ENCODE data around the gene MTMR2.
"Not testable (repeated sequence)": the region's sequence is repeated elsewhere in the genome, so short reads cannot be mapped to it uniquely, and the experiment has no call there.

Gene MTMR2

DNA sequence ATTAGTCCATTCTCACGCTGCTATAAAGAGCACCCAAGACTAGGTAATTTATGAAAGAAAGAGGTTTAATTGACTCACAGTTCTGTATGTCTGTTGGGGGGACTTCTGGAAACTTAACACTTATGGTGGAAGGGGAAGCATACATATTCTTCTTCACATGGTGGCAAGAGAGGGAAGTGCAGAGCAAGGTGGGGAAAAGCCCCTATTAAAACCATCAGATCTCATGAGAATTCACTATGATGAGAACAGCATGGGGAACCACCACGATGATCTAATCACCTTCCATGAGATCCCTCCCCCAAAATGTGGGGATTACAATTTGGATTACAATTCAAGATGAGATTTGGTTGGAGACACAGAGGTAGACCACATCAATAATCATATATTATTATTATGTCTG is 107.9 kb downstream of the MTMR2 start:
- DNase-seq (ENCODE audit: low read depth, low spot score), result no peak

- DNase-seq (ENCODE audit: low read depth, low spot score), result not testable (repeated sequence)
These were observed 112.9 kb downstream of the MTMR2 start for GRCh38 chr11:95811052-95811451.

DNA sequence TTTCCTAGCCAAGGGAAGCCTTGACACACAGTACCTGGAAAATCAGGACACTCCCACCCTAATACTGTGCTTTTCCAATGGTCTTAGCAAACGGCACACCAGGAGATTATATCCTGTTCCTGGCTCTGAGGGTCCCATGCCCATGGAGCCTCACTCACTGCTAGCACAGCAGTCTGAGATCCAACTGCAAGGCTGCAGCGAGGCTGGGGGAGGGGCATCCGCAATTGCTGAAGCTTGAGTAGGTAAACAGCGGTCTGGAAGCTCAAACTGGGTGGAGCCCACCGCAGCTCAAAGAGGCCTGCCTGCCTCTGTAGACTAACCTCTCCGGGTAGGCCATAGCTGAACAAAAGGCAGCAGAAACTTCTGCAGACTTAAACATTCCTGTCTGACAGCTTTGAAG is 117.4 kb downstream of the MTMR2 start:
- not testable (repeated sequence) for DNase-seq (ENCODE audit: low read depth, low spot score)

DNA sequence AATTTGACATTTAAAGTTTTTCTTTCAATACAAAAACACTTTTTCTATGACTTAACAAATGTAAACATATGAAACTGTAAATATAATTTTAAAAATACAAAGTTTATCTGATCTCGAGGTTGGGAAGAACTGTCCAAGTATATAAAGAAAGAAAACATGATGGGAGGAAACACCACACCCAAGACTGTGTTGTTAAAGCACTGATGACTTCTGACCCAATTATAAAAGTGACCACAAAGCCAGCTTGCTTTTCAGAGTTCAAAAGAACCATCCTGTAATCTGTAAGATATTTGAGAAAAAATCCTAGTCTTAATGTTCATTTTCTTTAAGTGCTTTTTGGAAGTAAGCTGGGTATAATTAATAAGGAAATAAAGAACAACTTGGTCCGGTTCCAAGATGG is 118.0 kb downstream of the MTMR2 start:
- no peak for DNase-seq (ENCODE audit: low read depth, low spot score)

DNA sequence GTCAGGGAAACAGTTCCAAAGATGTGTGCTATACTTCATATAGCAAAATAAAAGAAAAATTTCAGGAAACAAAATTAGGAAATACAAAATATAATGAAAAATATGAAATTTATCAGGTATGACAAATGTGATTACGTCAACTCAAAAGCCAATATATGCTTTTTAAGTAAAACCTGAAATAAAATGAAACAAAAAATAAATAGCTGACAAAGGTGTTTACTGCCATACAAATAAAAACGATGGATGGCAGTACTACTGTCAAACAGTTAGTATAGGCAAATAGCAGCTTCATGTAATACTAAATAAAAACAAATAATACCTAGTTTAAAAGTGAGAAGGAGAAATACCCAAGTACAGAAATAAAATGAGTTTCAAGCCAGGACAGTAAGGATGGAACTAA is 119.9 kb downstream of the MTMR2 start:
- DNase-seq (ENCODE audit: low read depth, low spot score), result no peak

GRCh38 chr11:95802806-95803205 is 121.1 kb downstream of the MTMR2 start:
- no peak for DNase-seq (ENCODE audit: low read depth, low spot score)

GRCh38 chr11:95800438-95800837 is 123.5 kb downstream of the MTMR2 start:
- DNase-seq (ENCODE audit: low read depth, low spot score), result no peak

DNA sequence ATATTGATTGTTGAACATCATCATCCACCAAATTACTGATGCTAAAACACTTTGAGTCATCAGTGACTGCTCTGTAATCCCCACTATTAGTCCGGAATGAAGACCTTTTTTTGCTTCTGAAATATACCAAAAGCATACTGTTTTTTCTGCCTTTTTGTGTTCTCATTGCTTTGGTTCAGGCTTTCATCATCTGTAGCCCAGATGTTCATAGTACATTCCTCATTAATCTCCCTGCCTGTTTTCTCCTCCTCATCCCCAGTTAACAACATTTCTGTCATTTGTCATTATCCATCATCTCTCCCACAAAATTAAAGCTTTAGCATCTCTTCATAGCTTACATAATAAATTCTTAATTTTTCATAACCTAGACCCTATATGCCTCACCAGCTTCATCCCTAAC is 124.4 kb downstream of the MTMR2 start:
- no peak for DNase-seq (ENCODE audit: low read depth, low spot score)

DNA sequence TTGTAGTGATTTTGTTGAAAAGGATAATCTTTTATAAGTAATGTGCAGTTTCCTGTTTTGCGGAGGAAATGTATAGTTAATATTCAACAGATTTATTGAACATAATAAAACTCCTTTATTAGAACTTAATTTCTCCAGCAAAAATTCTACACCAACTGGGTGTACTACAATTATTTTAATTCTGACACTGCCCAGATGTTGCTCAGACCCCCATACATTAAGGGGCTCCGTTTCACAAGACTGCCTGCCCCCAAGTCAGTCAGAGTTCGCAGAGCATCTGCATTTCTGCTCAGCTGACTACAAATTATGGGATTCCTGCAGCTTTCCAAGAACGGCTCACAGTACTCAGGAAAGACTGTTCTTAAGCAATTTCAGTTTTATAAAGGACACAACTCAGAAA is 127.4 kb downstream of the MTMR2 start:
- DNase-seq (ENCODE audit: low read depth, low spot score), result no peak

DNA sequence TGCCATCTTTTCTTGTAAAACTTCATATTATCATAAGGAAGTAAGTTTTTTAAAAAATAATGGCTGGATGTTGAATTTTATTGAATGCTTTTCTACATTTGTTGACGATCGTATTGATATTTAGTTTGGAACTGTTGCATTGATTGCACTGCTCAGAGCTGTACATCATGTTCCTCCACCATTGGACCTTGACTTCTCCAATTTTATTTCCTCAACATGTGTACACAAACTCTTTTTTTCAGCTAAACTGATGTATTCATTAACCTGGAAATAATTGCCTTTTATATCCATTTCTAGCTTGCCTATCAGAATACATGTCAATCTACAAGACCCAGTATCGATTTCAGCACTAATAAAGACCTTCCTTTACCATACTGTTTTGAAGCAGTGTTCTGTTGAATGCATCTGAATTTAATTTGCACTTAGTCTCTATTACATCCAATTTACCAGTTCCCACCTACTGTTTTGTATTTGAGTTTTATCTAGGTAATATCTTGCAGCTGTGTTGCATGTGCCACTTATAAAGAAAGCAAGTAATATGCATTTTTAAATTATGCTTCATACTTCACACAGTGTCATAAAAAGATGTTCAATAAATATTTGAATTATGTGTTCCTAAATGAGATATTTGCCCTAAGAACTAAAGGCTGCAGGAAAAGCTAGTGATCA is 128.1 kb downstream of the MTMR2 start:
- no peak for DNase-seq (ENCODE audit: low read depth, low spot score)

- no peak for DNase-seq (ENCODE audit: low read depth, low spot score)
These were observed 129.8 kb downstream of the MTMR2 start for GRCh38 chr11:95794086-95794485.

DNA sequence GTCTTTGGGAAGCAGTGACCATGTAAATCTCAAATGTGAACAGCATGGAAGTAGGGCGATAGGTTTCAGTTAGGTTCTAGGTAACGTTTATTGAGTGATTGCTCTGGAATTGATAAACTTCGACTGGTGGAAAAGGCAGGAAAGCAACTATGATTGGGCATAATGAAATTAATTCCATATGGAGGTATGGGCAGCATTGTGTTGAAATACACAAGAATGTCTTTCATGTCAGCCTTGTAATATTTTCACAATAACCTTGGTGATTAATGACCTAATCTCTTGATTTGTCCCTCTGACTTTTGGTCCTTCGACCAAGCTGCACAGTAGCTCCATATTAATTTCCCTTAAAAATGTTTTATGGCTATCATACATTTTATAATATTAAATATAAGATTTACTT is 130.8 kb downstream of the MTMR2 start:
- DNase-seq (ENCODE audit: low read depth, low spot score), result no peak

GRCh38 chr11:95792700-95793099 is 131.2 kb downstream of the MTMR2 start:
- DNase-seq (ENCODE audit: low read depth, low spot score), result no peak

DNA sequence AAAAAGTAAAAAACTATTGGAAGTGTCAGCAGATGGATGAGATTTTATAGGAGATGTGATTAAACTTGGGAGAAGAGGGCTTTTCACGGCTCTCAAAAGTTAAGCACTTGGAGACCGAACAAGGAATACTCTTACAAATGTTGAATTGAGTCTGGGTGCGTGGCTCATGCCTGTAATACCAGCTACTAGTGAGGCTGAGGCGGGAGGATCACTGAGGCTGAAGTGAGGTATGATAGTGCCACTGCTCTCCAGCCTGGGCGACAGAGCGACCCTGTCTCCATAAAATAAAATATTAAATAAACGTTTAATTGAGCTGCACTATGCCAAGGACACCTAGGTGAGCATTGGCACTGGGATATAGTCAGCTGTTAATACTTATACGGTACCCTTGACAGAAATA is 131.7 kb downstream of the MTMR2 start:
- no peak for DNase-seq (ENCODE audit: low read depth, low spot score)

DNA sequence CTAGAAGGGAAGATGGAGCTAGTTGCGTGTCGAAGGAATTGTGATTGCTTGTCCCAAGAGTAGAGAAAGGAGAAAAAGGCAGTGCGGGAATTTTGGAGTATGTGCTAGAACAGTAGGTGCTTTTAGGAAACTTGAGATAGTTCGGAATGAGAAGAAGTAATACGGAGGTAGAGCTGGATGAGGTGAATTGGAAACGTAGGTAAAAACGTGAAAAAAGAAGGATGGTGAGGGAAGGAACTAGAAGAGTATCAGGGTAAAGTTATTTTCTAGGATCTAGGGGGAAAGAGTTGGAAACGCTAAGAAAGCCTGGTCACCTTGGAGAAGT is 132.2 kb downstream of the MTMR2 start:
- DNase-seq (ENCODE audit: low read depth, low spot score), result no peak

DNA sequence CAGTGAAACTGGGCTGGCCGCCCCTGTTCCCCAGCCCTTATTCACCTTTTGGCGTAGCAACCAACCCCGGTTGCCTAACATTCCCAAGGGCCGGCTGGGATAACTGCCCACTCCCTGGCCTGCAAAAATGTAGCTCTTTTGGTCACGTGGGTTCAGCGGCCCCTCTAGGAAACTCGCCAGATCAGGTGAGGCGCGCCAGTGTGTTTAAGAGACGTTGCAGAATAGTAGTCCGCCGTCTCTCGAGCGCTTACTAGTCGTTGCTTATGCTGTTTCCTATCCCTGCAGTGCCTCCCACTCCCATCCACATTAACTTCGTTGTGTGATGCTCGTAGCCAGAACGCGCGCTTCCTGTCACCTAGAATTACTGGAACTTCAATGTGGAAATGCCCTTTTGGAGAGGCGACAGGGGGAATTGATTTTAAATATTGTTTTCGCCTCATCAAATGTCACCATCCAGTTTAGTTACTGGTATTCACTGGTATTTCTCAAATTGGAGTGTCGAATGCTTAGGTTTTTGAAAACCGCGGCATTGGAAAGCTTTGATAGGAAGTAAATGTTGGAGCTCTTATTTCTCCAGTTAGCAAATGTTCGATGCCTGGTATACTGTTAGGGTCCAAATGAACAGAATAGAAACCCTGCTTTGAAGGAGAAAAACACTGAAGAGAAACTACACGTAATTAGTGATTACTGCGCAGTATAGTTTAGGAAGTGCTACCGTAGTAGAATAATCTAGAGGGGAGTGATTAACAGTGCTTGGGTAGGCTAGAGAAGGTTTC is 132.8 kb downstream of the MTMR2 start:
- peak; percentile 71 for DNase-seq (ENCODE audit: low read depth, low spot score)

GRCh38 chr11:95790123-95790932 is 133.6 kb downstream of the MTMR2 start, which contains the start of gene CEP57:
Gene CEP57 (plus strand): TSS chr11:95790498. CDS start chr11:95790699, 201 bp downstream.
- DNase-seq (ENCODE audit: low read depth, low spot score), result peak; percentile 99

GRCh38 chr11:95789506-95790122 is 134.3 kb downstream of the MTMR2 start, which contains the start of gene FAM76B:
Gene FAM76B (minus strand): TSS chr11:95789782. CDS start chr11:95789478, 304 bp downstream.
- DNase-seq (ENCODE audit: low read depth, low spot score), result peak; percentile 99

DNA sequence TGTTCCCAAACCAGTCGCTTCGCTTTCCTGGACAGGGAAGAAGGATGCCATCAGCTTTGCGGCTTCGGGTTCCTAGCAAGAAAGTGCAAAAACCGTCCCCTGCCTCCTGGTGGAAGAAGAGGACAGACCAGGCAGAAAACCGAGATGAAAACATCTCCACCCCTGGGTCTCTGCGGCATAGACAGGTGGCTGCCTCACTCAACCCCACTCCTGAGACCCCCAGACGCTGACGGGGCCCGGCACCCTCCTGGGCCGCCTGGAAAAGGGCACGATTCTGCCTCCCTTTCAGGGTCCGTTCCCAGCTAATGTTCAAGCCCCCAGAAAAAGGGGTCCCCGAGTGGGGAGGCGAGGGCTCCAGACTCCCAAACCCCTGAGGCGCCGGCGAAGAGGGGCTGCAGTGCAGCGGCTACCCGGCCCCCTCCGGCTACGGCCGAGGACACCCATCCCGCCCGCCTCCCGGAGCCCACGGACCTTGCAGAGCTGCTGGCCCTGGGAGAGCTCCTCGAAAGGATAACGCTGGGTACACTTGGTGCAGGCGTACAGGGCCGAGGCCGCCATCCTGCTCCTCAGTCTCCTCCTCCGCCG is 134.9 kb downstream of the MTMR2 start:
- peak; percentile 69 for DNase-seq (ENCODE audit: low read depth, low spot score)

Data from astrocyte of the hippocampus (primary cell).